Activated CD4-positive, alpha-beta T cell treated with anti-CD3 and anti-CD28 coated beads, Interleukin-2, amount 50 U/mL, for 48 hours (primary cell): Measurements from ENCODE around the gene ATP8A2.
"Not testable (repeated sequence)": the region's sequence is repeated elsewhere in the genome, so short reads cannot be mapped to it uniquely, and the experiment has no call there.

ENCODE experiments used
- DNase-seq, 2 experiments: peaks; one replicate each; pipeline ENCODE4 v3.0.0-alpha.2; 2020

Gene ATP8A2

DNA sequence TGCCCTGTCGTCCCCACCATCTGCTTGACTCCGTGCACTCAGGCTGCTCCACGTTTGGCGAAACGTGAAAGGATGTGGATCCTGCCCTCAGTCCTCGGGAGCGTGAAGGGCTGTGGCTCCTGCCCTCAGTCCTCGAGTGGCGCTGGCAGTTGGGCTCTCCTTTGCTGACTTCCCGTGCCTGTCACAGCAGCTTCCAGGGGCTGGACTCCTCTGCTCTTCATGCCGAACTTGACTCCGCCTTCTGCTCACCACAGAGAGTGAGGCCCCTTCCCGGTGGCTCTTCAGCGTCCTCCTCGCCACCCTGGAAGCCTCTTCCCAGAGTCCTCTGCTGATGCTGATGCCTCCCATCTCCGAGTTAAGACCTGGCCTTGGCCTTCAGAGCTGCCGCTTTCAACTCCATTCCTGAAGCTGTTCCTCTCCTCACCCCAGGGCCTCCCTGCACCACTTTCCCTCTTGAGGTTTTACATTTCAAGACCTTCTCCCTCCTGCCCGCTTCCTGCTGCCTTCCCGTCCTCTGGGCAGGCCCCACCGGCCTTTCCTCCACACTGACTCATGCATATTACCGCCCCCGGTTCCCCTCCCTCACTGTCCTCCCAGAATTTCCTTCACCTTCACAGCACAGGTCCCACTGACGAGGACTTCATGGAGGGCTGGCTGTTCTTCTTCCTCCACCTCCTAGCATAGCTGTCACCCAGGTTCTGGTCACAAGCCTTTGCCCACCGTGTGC lies 568.4 kb downstream of the ATP8A2 start:
- no peak for DNase-seq

GRCh38 chr13:25943081-25943480 lies 571.3 kb downstream of the ATP8A2 start:
- no peak for DNase-seq

DNA sequence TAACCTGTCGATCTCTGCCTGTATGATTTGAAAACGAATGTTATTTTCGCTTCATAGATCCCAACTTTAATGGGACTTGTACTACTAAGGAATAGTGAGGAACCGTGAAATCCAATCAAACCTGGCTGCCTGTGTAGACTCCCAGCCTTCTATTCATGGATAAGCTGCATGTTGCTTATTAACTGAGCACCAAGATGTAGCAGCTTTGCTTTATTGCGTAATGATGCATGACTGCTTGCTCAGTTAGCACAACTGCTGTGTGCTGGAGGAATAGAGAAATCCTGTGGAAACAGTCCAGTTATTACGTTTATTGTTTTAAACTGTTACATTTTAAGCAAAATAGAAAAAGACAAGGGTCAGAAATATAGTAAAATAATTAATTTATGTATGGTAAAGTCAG lies 571.9 kb downstream of the ATP8A2 start:
- no peak for DNase-seq

- no peak for DNase-seq
Observed at GRCh38 chr13:25945596-25945995, 573.8 kb downstream of the ATP8A2 start.

DNA sequence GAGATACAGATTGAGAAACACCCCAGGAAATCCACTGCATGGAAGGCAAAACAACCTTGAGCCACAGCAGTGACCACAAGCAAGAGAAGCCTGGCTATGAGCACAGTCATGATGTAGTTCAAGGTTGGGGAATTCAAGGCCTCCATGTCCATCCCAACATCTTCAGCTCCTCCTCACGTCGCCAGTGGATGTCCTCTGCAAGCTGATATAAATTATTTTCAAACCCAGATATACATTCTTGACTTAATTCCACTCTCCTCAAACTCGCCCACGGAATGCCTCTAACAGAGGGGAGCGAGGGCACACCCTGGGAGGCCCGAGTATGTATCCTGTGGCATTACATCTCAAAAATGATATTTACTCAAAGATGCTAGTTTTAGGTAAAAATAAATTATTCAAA lies 574.5 kb downstream of the ATP8A2 start:
- DNase-seq = no peak

DNA sequence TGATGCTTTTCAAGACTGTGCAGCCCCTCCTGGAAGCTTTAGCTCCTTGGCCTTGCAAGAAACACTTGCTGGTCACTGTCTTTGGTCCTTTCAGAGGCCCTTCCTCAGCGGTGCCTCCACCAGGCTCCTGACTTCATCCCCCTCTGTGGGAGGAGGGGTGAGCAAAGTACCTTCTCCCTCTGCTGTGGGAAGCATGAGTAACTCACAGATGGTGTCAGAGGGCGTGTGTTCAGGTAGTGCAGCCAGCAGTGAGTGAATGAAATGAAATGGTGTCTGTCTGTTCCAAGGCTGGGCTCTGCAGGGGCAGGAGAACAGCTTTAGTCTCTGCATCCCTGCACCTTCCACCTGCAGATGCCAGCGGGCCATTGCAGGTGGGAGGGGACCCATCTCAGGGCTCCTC lies 577.1 kb downstream of the ATP8A2 start:
- no peak for DNase-seq

DNA sequence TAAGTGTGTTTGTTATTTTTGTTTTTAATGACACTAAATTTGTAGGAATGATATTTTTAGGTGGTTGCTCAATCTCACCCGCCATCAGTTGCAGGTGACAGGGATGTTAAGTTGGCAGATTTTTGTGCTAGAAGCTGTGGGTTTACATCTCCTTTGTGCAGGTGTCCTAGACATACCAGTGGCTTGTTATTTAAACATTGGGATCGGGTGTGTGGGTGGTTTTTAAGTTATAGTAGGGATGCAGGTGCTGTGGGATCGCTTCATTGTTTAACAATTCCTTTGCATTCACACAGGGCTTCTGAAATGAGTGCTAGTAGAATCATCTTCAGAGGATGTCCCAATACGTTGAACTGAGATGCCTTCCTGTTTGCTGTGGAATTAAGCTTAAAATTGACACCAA lies 580.1 kb downstream of the ATP8A2 start:
- DNase-seq = no peak

DNA sequence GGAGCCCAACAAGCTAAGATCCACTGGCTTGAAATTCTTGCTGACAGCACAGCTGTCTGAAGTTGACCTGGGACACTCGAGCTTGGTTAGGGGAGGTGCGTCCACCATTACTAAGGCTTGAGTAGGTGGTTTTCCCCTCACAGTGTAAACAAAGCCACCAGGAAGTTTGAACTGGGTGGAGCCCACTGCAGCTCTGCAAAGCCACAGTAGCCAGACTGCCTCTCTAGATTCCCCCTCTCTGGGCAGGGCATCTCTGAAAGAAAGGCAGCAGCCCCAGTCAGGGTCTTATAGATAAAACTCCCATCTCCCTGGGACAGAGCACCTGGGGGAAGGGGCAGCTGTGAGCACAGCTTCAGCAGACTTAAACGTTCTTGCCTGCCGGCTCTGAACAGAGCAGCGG lies 582.3 kb downstream of the ATP8A2 start:
- not testable (repeated sequence) for DNase-seq

DNA sequence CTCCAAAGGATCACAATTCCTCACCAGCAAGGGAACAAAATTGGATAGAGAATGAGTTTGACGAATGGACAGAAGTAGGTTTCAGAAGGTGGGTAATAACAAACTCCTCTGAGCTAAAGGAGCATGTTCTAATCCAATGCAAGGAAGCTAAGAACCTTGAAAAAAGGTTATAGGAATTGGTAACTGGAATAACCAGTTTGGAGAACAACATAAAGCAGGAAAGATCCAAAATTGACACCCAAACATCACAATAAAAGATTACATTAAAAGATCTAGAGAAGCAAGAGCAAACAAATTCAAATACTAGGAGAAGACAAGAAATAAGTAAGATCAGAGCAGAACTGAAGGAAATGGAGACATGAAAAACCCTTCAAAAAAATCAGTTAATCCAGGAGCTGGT lies 583.2 kb downstream of the ATP8A2 start:
- not testable (repeated sequence) for DNase-seq

DNA sequence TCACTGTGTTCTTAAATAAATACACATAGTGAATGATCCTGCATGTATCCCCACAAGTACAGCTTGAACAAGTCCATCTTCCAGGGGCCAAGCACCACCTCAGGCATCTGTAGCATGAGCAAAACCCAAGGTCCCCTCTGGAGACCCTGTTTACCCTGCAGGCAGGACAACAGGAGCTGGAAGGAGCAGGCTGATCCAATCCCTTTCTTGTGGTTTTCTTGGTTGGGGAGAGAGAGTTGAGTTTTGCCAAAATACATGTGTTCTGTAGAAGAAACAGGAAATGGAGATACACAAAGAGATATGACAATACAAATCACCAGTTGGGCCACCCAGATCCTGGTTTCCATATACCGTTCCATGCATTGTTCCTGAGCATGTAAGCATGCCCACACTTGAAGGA lies 587.2 kb downstream of the ATP8A2 start:
- no peak for DNase-seq

- DNase-seq = no peak
Observed at GRCh38 chr13:25961294-25961693, 589.5 kb downstream of the ATP8A2 start.

GRCh38 chr13:25963674-25964073 lies 591.9 kb downstream of the ATP8A2 start:
- no peak for DNase-seq

DNA sequence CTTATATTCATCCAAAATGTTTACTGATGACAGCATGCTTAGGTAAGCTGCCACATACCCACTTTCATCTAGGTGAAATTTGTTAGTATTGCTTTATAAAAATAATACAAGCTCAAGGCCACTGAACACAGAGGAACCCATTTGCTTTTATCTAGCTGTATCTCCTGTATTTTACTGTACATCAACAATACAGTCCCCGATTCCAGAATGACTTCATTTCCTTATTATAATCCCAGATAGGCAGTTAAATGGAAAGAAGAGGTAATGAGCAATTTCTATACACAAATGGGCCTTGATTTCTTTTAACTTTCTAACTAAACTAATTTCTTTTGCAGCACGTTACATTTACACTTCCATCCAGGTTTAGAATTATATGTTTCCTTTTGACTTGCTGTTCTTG lies 593.8 kb downstream of the ATP8A2 start:
- no peak for DNase-seq

DNA sequence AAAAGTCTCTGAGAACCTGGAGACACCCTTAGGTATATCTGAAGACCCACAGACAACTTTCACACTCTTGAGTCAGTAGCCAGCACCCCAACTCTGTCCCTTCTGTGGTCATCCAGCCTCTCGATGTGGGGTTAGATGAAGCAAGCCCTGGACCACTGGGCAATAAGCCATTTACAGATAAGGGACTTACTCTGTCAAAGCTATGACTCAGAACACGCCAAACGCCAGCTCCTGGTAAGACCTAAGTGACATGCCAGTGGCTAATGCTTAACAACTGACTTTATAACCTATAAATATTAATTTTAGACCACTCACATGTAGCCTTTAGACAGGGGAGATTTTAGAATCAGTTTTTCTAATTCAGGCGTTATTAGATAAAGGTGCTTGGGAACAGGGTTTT lies 594.3 kb downstream of the ATP8A2 start:
- DNase-seq = no peak

DNA sequence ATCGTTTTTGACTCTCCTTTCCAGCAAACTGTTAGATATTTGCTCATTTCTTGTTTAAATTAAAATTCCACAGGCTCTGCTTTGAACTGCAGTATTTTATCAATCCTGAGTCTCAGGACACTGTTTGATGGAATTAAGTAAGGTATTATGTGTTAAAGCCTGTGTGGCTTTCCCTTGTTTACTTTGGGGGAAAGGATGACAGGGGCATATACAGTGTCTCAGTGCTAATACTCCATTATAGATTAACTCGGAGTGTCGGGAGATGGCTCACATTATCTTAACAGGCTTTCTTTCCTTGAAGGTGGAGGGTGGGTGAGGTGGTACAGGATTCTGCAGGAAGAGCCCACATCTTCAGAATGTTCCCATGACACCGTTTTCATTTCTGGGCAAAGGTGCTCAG lies 595.4 kb downstream of the ATP8A2 start:
- DNase-seq = no peak

DNA sequence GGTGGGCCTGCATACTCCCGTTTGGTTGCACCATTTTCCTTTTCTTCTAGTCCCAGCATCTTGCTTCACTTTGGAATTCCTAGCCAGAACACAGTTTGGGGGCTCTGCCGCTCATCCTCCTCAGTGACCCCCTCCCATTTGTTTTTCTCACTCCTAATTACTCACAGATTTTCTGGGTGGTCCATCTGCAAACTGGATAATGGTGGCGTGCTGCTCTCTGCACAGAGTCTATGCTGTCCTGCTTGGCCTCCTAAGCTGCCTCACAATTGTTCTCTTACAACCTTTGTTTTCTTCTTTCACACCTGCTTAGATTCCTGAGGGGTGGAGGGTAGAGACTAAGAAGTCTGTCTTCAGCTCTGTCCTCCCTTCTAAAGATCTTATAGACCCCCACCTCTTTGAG lies 599.3 kb downstream of the ATP8A2 start:
- DNase-seq = no peak

GRCh38 chr13:25971459-25972145 lies 599.8 kb downstream of the ATP8A2 start:
- DNase-seq = peak in 1 of 2 experiments; percentile 26

- no peak for DNase-seq
Observed at GRCh38 chr13:25973085-25973484, 601.3 kb downstream of the ATP8A2 start.

- DNase-seq = no peak
Observed at GRCh38 chr13:25973576-25973975, 601.8 kb downstream of the ATP8A2 start.

GRCh38 chr13:25977216-25977615 lies 605.4 kb downstream of the ATP8A2 start:
- no peak for DNase-seq

DNA sequence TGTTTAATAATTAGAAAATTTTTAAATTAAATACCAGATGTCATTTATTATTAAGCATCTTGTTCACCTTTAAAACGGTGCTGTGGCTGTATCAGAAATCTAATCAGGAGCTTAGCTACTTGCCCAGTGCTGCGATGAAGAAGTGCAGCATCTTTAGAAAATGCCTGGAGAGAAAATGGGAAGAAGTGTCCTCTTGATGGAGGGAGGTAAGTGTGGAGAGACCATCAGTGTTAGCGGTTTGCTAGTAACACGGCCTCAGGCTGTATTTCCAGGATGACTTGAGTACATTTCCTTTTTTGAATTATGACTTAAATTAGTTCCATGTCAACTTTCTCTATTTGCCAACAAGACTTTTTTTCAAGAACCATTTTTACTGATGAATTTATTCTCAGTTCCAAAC lies 605.9 kb downstream of the ATP8A2 start:
- no peak for DNase-seq

DNA sequence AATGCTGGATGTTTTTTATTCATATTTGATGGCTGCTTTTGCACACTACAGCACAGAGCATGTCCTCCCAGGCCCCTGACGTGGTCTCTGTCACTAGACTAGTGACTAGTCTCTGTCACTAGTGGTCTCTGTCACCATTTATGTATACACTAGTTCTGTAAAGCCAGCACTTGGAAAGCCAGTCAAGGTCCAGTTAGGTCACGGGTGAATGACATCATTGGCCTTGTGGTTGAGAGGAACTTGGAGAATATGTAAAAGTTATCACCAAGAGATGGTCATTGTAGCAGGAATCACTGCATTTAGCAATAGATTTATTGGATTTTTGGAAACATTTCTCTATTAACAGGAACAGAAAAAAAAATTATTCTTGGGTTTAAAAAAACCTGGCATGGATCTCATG lies 607.2 kb downstream of the ATP8A2 start:
- DNase-seq = no peak

GRCh38 chr13:25979371-25979770 lies 607.6 kb downstream of the ATP8A2 start:
- DNase-seq = no peak

DNA sequence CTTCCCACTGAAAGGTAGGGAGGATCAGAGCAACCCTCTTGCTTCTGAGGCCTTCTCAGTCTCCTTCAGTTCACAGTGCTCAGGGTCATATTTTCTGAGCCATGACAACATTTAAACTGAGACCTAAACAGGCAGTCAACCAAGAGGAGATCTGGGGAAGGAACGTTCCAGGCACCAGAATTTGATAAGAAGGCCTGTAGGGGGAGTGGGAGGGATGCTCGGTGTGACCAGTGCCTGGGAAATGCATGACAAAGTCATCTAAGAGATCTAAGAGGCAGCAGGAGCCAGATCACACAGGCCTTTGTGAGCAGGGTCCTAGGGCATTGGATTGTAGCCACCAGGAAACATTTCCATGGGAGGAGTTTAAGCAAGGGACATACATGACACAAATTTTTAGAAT lies 608.5 kb downstream of the ATP8A2 start:
- DNase-seq = no peak

DNA sequence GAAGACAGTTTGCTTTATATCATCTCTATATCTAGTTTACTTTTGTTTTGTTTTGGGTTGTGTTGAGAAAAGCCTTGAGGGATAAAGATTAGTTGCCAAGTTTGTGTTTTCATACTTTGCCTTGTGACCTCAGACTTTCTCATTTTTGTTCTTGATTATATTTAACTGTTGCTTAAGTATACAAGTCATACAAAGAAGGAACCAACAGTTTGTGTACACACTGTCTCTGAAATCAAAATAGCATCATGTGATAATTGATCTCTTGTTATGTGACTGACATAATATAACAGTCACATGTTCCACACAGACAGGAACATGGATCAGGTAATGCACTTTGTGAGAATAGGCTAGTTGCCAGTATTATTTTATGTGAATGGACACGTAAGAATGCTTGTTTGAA lies 609.3 kb downstream of the ATP8A2 start:
- no peak for DNase-seq
